ENCODE data around the gene BMPR1A. TPM values are rescaled to one million over a fixed set of nuclear protein-coding genes. Genes with fewer than 3 reads are reported as not detected.

Gene BMPR1A
- total RNA-seq, 1 experiment from 2014 or later, result 42.6 TPM

- TF ChIP-seq ZBTB33 (IDR thresholded peaks at IDR 0.05; ENCODE audit: extremely low read depth, insufficient replicate concordance, low read length), result no peak
- no peak for TF ChIP-seq POLR2A (IDR thresholded peaks at IDR 0.05; ENCODE audit: borderline replicate concordance, extremely low read depth, insufficient read depth, insufficient read length)
- TF ChIP-seq POLR2AphosphoS5 (IDR thresholded peaks at IDR 0.05; ENCODE audit: low read depth, low read length), result no peak
- no peak for TF ChIP-seq JUND (IDR thresholded peaks at IDR 0.05)
- TF ChIP-seq CBX3 (IDR thresholded peaks at IDR 0.05; ENCODE audit: low read depth), result no peak
- no peak for TF ChIP-seq EGR1 (IDR thresholded peaks at IDR 0.05; ENCODE audit: low read depth)
- no peak for TF ChIP-seq EZH2phosphoT487 (IDR thresholded peaks at IDR 0.05; ENCODE audit: borderline replicate concordance)
- no peak for TF ChIP-seq YY1 (IDR thresholded peaks at IDR 0.05; ENCODE audit: extremely low read depth, insufficient replicate concordance, low read depth, low read length)
Measured at GRCh38 chr10:86708068-86708782, 48.2 kb upstream of the BMPR1A start (continued).

GRCh38 chr10:86708783-86709380, 47.5 kb upstream of the BMPR1A start:
- CTCF ChIA-PET, result no interaction called here
- no peak for TF ChIP-seq FOSL1 (IDR thresholded peaks at IDR 0.05; ENCODE audit: low read depth)
- no peak for TF ChIP-seq POLR2AphosphoS5 (IDR thresholded peaks at IDR 0.05; ENCODE audit: low read depth, low read length)
- no peak for TF ChIP-seq YY1 (IDR thresholded peaks at IDR 0.05; ENCODE audit: extremely low read depth, insufficient replicate concordance, low read depth, low read length)
- TF ChIP-seq TCF7L2 (IDR thresholded peaks at IDR 0.05; ENCODE audit: borderline replicate concordance, extremely low read depth, insufficient read depth, insufficient read length), result no peak
- no peak for TF ChIP-seq JUND (IDR thresholded peaks at IDR 0.05)
- TF ChIP-seq MAX (IDR thresholded peaks at IDR 0.05), result no peak
- TF ChIP-seq CBX3 (IDR thresholded peaks at IDR 0.05; ENCODE audit: low read depth), result no peak
- no peak for TF ChIP-seq SIN3A (IDR thresholded peaks at IDR 0.05; ENCODE audit: low read depth)
- TF ChIP-seq SRF (IDR thresholded peaks at IDR 0.05; ENCODE audit: low read depth), result no peak
- TF ChIP-seq CEBPB (IDR thresholded peaks at IDR 0.05; ENCODE audit: low read depth), result no peak
- TF ChIP-seq ZNF274 (IDR thresholded peaks at IDR 0.05; ENCODE audit: low read depth, low read length), result no peak
- no peak for TF ChIP-seq EZH2 (IDR thresholded peaks at IDR 0.05)
- TF ChIP-seq ATF3 (IDR thresholded peaks at IDR 0.05), result no peak
- no peak for TF ChIP-seq REST (IDR thresholded peaks at IDR 0.05; ENCODE audit: low read depth)

More at GRCh38 chr10:86708783-86709380, 47.5 kb upstream of the BMPR1A start:
- RAD21 ChIA-PET (ENCODE audit: low non-redundant PET in 1 of 2, low total read pairs in 2 of 2, uncharacterized antibody in 2 of 2, unreplicated experiment in 2 of 2), result no interaction called here
- Histone ChIP-seq H3K4me1 (ENCODE audit: control insufficient read depth in 1 of 2, insufficient read depth in 2 of 2, low read length in 2 of 2) (peaks cover 8 to 19% of the 10 kb centered on the region in 2 experiments; a peak in 3 of 4 replicates), H3K27ac (ENCODE audit: low read depth, low read length) (no peak overlapping the region), H3K36me3 (ENCODE audit: control insufficient read depth in 1 of 2, insufficient read depth in 2 of 2, low read length in 2 of 2) (no peaks in the 10 kb centered on the region), H4K20me1 (ENCODE audit: insufficient read depth) (no peaks in the 10 kb centered on the region), H3K79me2 (ENCODE audit: insufficient read depth, low read length) (no peaks in the 10 kb centered on the region), H3K9ac (ENCODE audit: low read length) (no peak overlapping the region), H3K9me3 (ENCODE audit: control insufficient read depth in 1 of 2, insufficient read depth in 1 of 2, low read depth in 1 of 2, low read length in 2 of 2) (no peaks in the 10 kb centered on the region), H3K27me3 (ENCODE audit: insufficient read depth, low read length) (no peaks in the 10 kb centered on the region), H3K4me3 (replicated peaks in 1 of 2; ENCODE audit: low read depth in 1 of 2, low read length in 2 of 2) (no peak overlapping the region), H3K9me2 (ENCODE audit: insufficient read depth) (no peaks in the 10 kb centered on the region), H3K4me2 (ENCODE audit: low read length) (no peak overlapping the region), H2AFZ (ENCODE audit: low read depth, low read length, poor library complexity, severe bottlenecking) (no peak overlapping the region)
- no peak for ATAC-seq
- BruUV-seq (replicated peaks), result no TSS peak
- intact Hi-C loops (cut with micrococcal nuclease), result no loop called here
- no peak for DNase-seq (ENCODE audit: low read depth, low spot score)
- POLR2A ChIA-PET, result no interaction called here
